Left forelimb (tissue), 1 donor: ENCODE measurements around the gene COL24A1.
"Not testable (repeated sequence)": the region's sequence is repeated elsewhere in the genome, so short reads cannot be mapped to it uniquely, and the experiment has no call there.

Experiments
- DNase-seq: peaks from one replicate; pipeline ENCODE4 v3.0.0-alpha.2; 2018; ENCODE audit warnings: low spot score

The COL24A1 gene

DNA sequence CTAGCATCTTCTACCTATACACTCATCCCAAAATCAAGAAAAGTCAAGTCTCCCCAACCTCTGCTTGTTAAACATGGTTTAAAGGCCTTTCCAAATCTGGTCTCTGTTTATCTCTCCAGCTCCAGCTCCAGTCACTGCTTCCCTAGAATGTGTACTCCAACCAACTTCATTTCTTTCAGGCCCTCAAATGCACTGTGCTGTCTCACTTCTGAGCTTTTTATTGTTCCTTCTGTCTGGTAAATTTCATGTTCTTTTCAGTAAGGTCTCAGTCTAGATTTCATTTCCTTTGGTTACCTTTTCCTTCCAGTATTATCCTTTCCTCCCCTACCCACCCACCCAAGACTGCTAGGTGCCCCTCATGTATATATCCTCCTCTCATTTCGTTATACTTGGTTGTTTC is 3.7 kb downstream of the COL24A1 start:
- DNase-seq, result no peak

GRCh38 chr1:86151427-86151826 is 5.1 kb downstream of the COL24A1 start:
- DNase-seq, result no peak

DNA sequence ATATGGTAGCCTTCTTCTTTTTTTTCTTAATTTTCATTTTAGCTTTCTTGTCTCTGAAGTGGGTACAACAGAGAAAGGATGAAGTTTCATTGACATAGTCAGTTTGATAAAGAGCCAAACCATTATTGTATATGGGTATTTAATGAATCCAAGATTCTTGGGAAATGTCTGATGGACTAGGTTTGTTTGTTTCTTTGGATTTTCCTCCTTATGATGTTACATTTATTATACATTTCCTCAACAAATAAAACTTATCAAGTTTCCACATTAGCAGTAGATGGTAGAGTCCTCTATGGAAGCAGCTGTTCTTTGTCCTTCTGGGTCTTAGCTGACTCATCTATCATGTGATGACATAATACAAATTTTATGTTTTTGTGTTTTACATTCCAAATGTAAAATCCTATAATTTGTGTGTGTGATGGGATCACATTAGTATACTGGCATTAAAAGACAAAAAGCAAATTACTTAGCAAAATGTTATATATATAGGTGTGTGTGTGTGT is 6.0 kb downstream of the COL24A1 start:
- no peak for DNase-seq

- no peak for DNase-seq
These were observed 7.0 kb downstream of the COL24A1 start for GRCh38 chr1:86149591-86149990.

GRCh38 chr1:86147755-86148154 is 8.8 kb downstream of the COL24A1 start:
- DNase-seq, result no peak

DNA sequence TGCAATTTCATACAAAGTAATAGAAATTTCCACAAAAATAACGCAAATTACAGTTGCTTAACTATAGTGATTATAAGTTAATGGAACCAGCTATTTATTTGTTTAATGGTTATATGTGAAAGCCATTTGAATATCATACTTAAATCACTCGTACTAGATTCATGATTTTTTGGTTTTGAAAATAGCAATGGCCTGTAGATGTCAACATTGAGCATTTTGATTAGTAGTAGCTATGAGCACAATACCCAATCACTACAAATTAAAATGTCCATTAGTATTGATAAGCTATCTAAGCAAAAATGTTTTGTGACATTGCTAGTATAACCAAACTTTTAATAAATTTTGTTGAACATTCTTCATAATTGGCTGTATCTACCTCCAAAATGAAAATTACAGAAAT is 10.0 kb downstream of the COL24A1 start:
- DNase-seq, result no peak

DNA sequence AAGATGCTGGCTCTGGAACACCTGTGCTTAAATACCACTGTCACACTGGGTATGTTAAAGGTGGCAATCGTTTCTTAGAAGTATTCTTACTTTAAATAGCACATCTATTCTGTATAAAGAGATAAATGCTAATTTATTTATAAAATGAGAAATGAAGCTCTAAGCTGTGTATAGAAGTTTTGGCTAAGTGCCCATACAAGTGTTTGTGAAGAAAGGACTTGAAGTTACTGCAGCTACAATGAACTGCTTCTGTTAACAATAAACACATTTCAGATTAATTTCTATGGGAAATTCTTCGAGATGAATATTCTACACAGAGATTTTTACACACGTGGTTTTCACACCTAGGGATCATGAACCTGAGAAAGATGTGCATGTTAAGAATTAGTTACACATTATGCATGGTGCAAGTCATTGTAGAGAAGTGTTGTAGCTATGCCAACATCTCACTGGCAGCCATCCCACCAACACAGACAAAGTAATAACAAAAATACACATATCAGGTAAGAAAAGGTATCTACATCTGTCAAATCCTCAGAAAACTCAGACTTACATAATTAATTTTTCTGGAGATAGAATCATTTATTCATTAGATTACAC is 16.2 kb downstream of the COL24A1 start:
- DNase-seq, result no peak

DNA sequence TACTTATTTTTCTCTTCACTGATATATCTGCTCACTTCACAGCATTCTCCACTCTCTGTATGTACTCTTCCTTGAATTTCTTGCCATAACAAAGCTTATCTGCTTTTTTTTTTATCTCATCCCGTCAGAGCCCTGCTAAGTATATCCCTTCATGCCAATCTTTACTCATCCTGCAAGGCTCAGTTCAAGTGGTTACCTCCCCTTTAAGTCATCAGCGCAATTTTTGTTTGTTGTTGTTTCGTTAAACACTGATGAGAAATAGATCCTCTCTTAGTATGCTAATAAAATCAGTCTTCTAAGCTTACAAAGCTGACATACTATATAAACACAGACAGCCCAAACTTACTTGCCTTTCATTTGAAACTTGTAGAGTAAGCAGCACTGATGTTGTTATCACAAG is 17.8 kb downstream of the COL24A1 start:
- DNase-seq, result no peak

- DNase-seq, result no peak
These were observed 19.1 kb downstream of the COL24A1 start for GRCh38 chr1:86137436-86137835.

- DNase-seq, result no peak
These were observed 37.3 kb downstream of the COL24A1 start for GRCh38 chr1:86119214-86119764.

DNA sequence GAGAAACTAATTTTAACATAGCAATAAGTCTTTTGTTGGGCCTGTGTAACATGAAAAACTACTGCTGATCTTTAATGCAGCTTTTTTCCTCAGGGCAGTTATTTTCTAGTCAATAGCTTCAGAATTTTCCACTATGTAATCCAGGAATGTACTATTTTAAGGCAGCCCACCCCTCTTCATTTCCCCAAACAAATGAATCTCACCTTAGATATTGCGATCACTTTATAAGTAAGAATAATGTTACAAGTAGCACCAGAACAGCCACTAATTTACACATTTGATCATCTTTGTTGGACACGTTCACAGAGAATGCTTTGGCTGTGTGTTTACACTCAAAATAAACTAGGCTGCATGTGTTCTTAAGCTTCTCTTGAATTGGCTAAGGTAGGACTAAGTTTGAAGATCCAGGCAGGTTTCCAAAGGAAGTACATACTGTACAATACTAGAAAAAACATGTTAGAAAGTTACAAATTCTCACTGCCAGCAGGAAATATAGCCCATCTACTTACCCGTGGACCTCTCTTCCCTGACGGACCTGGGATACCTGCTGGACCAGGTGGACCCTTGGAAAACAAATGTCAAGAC is 41.7 kb downstream of the COL24A1 start:
- DNase-seq, result peak; percentile 57

DNA sequence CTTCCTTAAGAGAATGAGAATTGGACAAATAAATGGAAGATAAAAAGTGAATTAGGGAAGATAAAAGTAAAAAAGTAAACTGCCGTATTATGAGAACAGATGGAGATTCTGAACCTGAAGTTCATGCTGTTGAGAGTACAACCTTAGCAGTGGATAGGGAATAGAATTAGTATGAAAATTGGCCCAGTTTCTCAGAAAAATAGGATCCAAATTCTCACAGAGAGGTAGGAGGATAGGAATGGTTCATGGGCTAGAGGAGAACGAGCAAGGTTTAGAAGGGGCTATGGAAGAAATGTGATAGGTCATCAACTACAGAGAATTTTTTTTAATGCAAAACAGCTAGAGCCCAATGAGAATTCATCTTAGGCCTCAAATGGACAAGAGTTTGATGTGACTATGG is 42.3 kb downstream of the COL24A1 start:
- no peak for DNase-seq

GRCh38 chr1:86111590-86111989 is 45.0 kb downstream of the COL24A1 start:
- not testable (repeated sequence) for DNase-seq

- DNase-seq, result no peak
These were observed 46.0 kb downstream of the COL24A1 start for GRCh38 chr1:86110451-86111129.

DNA sequence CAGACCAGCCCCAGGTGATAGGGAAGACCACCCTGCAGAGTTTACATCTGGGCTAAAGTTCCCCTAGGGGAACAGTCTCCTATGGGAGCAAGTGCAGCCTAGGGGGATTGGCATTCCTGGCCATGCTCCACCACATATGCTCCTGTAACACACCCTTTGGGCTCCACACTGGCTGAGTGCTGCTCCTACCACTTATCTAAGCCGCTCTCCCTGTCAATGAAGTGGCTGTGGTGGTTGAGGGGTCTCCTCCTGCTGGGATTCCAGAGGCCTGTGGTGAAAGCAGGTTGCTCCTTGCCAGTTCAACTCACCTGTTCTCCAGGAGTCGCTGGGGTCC is 51.1 kb downstream of the COL24A1 start:
- no peak for DNase-seq

GRCh38 chr1:86104606-86105532 is 51.7 kb downstream of the COL24A1 start:
- no peak for DNase-seq

DNA sequence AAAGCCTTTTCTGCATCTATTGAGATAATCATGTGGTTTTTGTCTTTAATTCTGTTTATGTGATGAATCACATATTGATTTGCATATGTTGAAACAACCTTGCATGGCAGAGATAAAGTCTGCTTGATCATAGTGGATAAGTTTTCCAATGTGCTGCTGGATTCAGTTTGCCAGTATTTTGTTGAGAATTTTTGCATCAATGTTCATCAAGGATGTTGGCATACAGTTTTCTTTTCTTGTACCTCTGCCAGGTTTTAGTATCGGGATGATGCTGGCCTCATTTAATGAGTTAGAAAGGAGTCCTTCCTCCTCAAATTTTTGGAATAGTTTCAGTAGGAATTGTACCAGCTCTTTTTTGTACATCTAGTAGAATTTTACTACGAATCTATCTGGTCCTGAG is 55.0 kb downstream of the COL24A1 start:
- DNase-seq, result no peak

DNA sequence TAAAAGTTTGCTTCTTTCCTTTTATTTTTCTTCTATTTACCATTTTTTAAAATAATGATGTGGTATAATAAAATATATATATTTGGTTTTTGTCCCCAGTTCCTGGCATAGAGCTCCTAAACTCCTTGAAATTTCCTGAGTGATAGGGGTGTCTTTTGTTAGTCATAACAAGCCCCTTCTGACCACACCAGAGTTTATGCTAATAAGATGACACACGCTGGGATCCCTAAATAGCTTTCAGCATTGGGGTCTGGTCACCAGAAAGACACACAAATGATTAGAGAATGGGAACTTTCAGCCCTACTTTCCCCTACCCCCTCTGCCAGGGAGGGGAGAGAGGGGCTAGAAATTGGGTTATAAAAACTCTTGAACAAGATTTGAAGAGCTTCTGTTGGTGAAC is 56.2 kb downstream of the COL24A1 start:
- DNase-seq, result no peak

DNA sequence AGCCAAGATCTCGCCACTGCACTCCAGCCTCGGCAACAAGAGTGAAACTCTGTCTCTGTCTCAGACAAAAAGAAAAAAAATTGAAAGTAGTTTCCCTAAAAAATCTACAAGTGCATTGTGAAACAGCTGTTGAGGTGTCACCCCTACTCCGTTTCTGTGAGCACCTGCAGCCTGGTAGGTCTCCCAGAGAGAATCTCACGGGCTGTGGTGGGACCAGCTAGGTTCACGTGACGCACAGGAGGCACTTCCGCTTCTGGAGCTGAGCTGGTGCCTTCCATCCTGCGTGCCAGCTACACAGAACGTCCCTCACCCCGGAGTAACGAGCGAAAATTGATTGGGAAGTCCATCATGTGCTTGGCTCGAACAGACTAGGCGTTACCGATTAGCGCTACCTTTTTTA is 66.8 kb downstream of the COL24A1 start:
- no peak for DNase-seq

- DNase-seq, result no peak
These were observed 70.7 kb downstream of the COL24A1 start for GRCh38 chr1:86085741-86086409.

DNA sequence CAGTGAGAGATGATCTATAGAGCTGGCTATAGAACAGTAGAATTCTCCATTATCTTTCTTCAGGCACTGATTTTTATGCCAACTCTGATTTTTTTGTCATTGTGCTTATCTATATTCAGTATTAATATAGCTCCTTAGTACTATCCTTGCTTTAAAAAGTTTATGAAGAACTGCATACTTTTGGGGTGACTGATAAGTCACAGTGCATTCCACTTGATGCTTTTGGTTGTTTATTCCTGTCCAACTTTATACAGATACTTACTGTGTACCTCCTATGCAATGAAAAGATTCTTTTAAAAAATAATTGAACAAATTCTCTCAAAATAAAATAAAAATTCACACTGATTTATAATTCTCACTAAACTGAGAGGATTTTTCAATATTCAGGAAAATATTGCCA is 71.6 kb downstream of the COL24A1 start:
- DNase-seq, result no peak

DNA sequence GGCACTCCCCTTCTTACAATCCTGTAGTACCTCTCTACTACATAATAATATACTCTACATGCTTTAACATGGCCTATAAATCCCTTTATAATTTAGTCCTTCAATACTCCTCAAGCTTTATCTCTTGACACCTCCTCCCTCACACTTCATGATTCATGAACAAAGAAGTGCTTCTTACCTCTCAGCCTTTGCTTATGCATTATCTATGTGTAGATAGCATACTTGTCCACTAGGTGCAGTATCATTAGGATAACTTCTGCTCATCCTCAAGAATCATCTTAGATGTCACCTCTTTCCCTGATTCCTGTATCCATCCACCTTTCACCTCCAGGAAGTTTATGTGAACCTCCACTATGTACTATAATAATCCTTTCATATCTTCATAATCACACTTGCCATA is 74.4 kb downstream of the COL24A1 start:
- DNase-seq, result no peak
